Glomerular visceral epithelial cell (primary cell): ENCODE data around the gene CASP3.
"Not testable (repeated sequence)": the region's sequence is repeated elsewhere in the genome, so short reads cannot be mapped to it uniquely, and the experiment has no call there.

ENCODE experiments used
- DNase-seq: peaks from one replicate; pipeline ENCODE4 v3.0.0-alpha.2; 2016; ENCODE audit errors: extremely low spot score

The CASP3 gene

GRCh38 chr4:184636144-184636543 lies 13.1 kb downstream of the CASP3 start:
- DNase-seq = no peak

GRCh38 chr4:184635381-184635780 lies 13.9 kb downstream of the CASP3 start:
- no peak for DNase-seq

- DNase-seq = no peak
Observed at GRCh38 chr4:184632842-184633241, 16.4 kb downstream of the CASP3 start.

DNA sequence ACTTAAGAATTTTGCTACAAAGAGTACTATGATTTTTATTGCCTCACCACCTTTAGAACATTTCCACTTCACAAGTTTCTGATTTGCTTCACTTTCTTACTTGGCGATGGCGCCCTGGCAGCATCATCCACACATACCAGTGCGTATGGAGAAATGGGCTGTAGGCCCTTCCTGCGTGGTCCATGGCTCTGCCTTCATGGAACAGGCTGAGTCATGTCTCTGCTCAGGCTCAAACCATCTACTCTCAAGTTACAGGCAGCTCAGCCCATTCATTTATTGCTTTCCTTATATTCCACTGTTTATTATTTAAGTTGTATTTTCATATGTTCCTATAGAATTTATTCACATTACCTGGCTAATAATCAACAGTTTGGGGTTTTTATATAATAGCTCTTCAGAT lies 21.1 kb downstream of the CASP3 start:
- DNase-seq = no peak

- not testable (repeated sequence) for DNase-seq
Observed at GRCh38 chr4:184625783-184626596, 23.3 kb downstream of the CASP3 start.

GRCh38 chr4:184624972-184625554 lies 24.2 kb downstream of the CASP3 start:
- DNase-seq = no peak

DNA sequence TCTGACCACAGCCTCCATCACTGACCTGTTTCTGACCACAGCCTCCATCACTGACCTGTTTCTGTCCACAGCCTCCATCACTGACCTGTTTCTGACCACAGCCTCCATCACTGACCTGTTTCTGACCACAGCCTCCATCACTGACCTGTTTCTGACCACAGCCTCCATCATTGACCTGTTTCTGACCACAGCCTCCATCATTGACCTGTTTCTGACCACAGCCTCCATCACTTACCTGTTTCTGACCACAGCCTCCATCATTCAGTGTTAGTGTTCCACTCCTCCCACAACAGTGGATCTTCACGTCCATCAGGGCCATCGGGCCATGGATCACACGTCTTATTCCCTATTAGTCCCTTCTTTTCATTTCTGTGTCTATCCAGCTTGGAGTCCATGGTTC lies 24.7 kb downstream of the CASP3 start:
- DNase-seq = not testable (repeated sequence)

DNA sequence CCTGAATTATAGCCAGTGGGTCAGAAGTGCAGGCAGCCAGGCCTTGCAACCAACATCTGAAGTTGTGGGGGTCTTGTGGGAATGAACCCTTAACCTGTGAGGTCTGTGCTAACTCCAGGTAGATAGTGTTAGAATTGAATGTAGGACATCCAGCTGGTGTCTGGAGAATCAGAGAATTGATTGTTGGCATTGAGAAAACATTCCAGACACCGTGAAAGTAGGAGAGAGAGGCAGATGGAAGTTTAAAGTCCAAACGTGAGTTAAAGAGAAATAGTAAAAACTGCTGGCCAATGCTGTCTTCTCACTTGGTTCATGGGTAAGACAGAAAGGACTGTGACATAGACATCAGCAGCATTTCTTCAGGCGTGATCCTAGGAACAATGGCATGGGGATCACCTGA lies 27.7 kb downstream of the CASP3 start:
- no peak for DNase-seq

DNA sequence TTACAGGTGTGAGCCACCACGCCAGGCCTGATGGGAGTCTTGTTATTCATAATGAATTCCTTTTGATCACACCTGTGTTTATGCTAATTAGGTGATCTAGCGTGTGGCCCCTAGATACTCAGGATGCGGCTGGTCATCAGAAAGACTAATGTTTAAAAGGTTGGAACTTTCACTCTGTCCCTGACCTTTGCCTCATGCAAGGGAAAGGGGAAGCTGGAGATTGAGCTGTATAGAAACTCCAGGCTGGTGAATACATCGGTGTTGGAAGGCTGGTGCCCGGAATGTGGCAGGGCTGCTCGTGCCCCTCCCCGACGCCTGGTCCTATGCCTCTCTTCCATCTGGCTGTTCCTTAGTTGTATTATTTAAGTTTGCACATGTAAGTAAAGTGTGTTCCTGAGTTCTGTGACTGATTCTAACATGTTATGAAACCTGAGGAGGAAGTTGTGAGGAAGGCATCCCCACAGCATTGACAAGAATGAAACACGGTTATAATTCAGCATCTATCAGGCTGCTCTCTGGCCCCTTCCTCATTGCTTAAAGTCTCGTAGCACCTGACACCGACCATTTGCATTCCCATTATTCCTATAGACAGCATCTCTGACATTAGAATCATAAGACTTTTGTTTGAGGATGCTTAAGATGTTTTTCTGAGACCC lies 28.9 kb downstream of the CASP3 start:
- no peak for DNase-seq

GRCh38 chr4:184617600-184618196 lies 31.5 kb downstream of the CASP3 start:
- DNase-seq = no peak

GRCh38 chr4:184616633-184617551 lies 32.4 kb downstream of the CASP3 start:
- DNase-seq = no peak

- DNase-seq = not testable (repeated sequence)
Observed at GRCh38 chr4:184616168-184616567, 33.1 kb downstream of the CASP3 start.

- no peak for DNase-seq
Observed at GRCh38 chr4:184614509-184614908, 34.7 kb downstream of the CASP3 start.

DNA sequence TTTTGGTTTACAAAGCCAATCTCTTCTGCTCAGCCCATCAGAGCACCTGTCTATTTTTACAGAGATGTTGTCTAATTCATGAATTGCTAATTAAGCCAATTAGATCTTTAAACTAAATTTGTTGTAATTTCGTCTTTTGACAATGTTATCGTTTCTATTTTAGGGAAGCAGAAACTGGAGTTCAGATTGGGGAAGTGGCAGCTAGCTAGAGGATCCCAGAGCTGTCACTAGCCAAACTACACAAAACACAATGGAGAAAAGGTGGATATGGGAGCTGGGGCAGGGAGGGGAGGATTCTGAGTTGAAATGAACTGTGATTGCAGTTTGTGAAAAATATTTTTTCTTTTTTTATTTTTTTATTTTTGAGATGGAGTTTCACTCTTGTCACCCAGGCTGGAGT lies 35.8 kb downstream of the CASP3 start:
- DNase-seq = no peak

GRCh38 chr4:184612074-184612473 lies 37.2 kb downstream of the CASP3 start:
- no peak for DNase-seq

DNA sequence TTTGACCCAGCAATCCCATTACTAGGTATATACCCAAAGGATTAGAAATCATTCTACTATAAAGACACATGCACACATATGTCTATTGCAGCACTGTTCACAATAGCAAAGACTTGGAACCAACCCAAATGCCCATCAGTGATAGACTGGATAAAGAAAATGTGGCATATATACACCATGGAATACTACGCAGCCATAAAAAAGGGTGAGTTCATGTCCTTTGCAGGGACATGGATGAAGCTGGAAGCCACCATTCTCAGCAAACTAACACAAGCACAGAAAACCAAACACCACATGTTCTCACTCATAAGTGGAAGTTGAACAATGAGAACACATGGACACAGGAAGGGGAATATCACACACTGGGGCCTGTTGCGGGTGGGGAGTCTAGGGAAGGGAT lies 41.8 kb downstream of the CASP3 start:
- DNase-seq = not testable (repeated sequence)

- DNase-seq = not testable (repeated sequence)
Observed at GRCh38 chr4:184602857-184603256, 46.4 kb downstream of the CASP3 start.

GRCh38 chr4:184600982-184601381 lies 48.3 kb downstream of the CASP3 start:
- not testable (repeated sequence) for DNase-seq

- peak; percentile 7 for DNase-seq
Observed at GRCh38 chr4:184599492-184600135, 49.6 kb downstream of the CASP3 start.

DNA sequence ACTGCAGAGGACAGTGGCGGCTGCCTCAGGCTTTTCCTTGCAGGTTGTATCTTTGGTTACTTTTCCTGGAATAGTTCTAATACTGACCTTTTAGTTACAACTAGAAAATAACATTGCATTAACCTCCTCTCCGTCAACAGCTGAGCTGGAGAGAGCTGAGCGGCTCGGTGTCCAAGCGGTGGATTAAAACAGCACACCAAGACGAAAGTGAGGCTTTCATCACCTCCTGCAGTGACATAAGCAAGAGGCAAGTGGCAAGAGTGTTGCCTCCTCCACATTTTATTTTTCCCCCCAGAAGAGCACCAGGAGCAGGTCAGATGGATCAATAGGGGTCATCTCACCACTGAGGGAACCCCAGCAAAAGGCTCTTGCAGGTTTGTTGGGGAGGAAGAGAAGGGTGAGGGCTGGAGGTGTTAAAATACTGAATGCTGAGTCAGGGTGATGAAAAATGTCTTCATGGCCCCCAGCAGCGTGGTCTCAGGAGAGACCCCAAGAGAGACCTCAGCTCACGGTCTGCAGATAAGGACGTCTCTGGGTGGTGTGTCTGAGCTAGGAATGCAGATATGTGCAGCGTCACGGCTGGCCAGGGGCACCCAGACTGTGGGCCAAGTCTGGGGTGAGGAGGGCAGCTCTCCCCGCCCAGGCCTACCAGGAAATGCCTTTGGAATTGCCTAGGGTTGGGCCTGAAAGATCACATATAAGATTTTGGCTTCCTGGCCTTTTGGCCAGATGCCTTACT lies 50.3 kb downstream of the CASP3 start:
- DNase-seq = no peak
